Suprapubic skin (tissue), 4 donors: ENCODE data around the gene GNS. TPM values are rescaled to one million over a fixed set of nuclear protein-coding genes. Genes with fewer than 3 reads are reported as not detected.
"Not testable (repeated sequence)": the region's sequence is repeated elsewhere in the genome, so short reads cannot be mapped to it uniquely, and the experiment has no call there.

Source experiments
- DNase-seq, 2 donors: peaks; one replicate each; pipeline ENCODE4 v3.0.0-alpha.2; 2019; ENCODE audit warnings: low spot score in 2 of 2
- H3K27ac ChIP-seq: fragments of 200-600 bp; sonication (generic); one replicate; pipeline ENCODE4 v1.5.1; 2019
- H3K27me3 ChIP-seq: fragments of 200-600 bp; sonication (generic); one replicate; pipeline ENCODE4 v1.5.1; 2019
- H3K36me3 ChIP-seq: fragments of 200-600 bp; sonication (generic); one replicate; pipeline ENCODE4 v1.5.1; 2019
- H3K4me1 ChIP-seq: fragments of 200-600 bp; sonication (generic); one replicate; pipeline ENCODE4 v1.5.1; 2019
- H3K4me3 ChIP-seq: fragments of 200-600 bp; sonication (generic); one replicate; pipeline ENCODE4 v1.5.1; 2019; ENCODE audit warnings: mild to moderate bottlenecking
- H3K9me3 ChIP-seq: fragments of 200-600 bp; sonication (generic); one replicate; pipeline ENCODE4 v1.5.1; 2019
- EP300 ChIP-seq: sonication (generic); formaldehyde crosslinking; IDR thresholded peaks from one replicate; pipeline ENCODE4 v1.6.1; 2017; ENCODE audit warnings: antibody characterized with exemption
- POLR2A ChIP-seq, 2 donors: fragments of 450-650 bp; IDR thresholded peaks; one replicate each; pipeline ENCODE4 v1.6.1; 2017; ENCODE audit warnings: antibody characterized with exemption in 2 of 2, mild to moderate bottlenecking in 2 of 2, moderate library complexity in 2 of 2
- POLR2AphosphoS5 ChIP-seq, 3 donors: sonication (generic); formaldehyde crosslinking; IDR thresholded peaks; one replicate each; pipeline ENCODE4 v1.6.1; 2017; ENCODE audit warnings: antibody characterized with exemption in 3 of 3
- WGBS: methylation state at CpG from one replicate; pipeline ENCODE4 v1.1.5; 2018; 5-methylcytosine and 5-hydroxymethylcytosine counted together
- total RNA-seq, 4 donors: library from RNA; depleted of rRNA; stranded (reverse); fragments of >200 nt; gene quantifications; one replicate each; pipeline ENCODE4 v1.1.0, GENCODE V29; 2016
- TF ChIP-seq, protein P1 (sequence below), 2 donors: fragments of 200-600 bp in 1 of 2; fragments of 450-650 bp in 1 of 2; sonication (generic) in 1 of 2; IDR thresholded peaks; one replicate each; pipeline ENCODE4 v1.5.1; 2016 to 2019; ENCODE audit warnings: antibody characterized with exemption in 2 of 2, mild to moderate bottlenecking in 1 of 2, moderate library complexity in 1 of 2

Gene GNS
- total RNA-seq, 4 donors from 2014 or later = 46.7 to 56.7 (median 49.6) TPM

DNA sequence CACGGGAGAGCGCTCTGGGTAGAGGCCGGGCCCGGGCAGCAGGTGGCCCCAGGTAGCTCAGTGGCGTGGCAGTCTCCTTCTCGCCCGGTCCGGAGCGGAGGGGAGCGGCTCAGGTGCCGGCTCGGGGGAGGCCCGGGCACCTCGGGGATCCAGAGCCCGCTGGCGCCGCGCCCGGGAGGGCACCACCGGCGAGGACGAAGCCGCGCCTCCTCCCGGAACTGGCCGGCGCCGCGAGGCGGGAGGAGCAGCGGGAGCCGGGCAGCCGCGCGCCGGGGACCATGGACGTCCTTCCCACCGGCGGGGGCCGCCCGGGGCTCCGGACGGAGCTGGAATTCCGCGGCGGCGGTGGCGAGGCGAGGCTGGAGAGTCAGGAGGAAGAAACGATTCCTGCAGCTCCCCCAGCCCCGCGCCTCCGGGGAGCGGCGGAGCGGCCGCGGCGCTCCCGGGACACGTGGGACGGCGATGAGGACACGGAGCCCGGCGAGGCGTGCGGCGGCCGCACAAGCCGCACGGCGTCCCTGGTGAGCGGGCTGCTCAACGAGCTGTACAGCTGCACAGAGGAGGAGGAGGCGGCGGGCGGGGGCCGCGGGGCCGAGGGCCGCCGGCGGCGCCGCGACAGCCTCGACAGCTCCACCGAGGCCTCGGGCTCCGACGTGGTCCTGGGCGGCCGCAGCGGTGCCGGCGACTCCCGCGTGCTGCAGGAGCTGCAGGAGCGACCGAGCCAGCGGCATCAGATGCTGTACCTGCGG lies 21.5 kb upstream of the GNS start:
- peak in 1 of 2 donors; percentile 67 for DNase-seq
- 0% methylated on average over 22 of the region's 103 CpGs for WGBS
- H3K27me3 ChIP-seq = peaks cover 29% of the 10 kb centered on the region

DNA sequence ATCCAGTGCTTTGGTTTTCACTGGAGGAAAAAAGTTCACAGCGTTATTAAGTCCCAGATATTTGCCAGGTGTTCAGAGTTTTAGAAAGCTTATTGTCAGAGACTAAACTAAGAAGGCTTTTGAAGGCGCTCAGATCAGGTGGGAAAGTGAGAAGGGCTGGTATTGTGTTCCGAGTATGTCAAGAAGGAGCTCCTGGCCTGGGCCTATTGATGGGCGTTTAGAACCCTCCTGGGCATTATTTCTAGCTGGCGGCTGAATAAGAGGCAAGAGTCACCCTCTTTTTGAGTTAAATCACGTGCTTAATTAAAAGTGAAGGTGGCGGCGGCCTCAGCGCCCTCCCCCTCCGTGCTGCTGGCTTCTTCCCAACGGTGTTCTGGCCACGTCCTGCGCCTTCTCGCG lies 20.9 kb upstream of the GNS start:
- 17% methylated on average over 10 of the region's 15 CpGs for WGBS
- Histone ChIP-seq H3K27me3 (peaks cover 28% of the 10 kb centered on the region), H3K4me1 (peaks cover 22% of the 10 kb centered on the region), H3K9me3 (no peaks in the 10 kb centered on the region), H3K27ac (peak overlapping the region; percentile 60), H3K36me3 (no peaks in the 10 kb centered on the region), H3K4me3 (peak overlapping the region; percentile 60)
- TF ChIP-seq POLR2AphosphoS5 (IDR thresholded peaks at IDR 0.05) (no peak), EP300 (no peak), POLR2A (IDR thresholded peaks at IDR 0.05) (no peak)
- TF ChIP-seq, protein P1, sequence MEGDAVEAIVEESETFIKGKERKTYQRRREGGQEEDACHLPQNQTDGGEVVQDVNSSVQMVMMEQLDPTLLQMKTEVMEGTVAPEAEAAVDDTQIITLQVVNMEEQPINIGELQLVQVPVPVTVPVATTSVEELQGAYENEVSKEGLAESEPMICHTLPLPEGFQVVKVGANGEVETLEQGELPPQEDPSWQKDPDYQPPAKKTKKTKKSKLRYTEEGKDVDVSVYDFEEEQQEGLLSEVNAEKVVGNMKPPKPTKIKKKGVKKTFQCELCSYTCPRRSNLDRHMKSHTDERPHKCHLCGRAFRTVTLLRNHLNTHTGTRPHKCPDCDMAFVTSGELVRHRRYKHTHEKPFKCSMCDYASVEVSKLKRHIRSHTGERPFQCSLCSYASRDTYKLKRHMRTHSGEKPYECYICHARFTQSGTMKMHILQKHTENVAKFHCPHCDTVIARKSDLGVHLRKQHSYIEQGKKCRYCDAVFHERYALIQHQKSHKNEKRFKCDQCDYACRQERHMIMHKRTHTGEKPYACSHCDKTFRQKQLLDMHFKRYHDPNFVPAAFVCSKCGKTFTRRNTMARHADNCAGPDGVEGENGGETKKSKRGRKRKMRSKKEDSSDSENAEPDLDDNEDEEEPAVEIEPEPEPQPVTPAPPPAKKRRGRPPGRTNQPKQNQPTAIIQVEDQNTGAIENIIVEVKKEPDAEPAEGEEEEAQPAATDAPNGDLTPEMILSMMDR (IDR thresholded peaks at IDR 0.05) = no peak
- DNase-seq = no peak

More for the DNA sequence above, 21.5 kb upstream of the GNS start:
- TF ChIP-seq EP300 (no peak), POLR2AphosphoS5 (IDR thresholded peaks at IDR 0.05) (no peak), POLR2A (IDR thresholded peaks at IDR 0.05) (no peak)
- TF ChIP-seq, protein P1 (IDR thresholded peaks at IDR 0.05) = no peak
- Histone ChIP-seq H3K9me3 (no peaks in the 10 kb centered on the region), H3K4me3 (peak overlapping the region; percentile 60), H3K4me1 (peaks cover 22% of the 10 kb centered on the region), H3K36me3 (no peaks in the 10 kb centered on the region), H3K27ac (peak overlapping the region; percentile 60)

DNA sequence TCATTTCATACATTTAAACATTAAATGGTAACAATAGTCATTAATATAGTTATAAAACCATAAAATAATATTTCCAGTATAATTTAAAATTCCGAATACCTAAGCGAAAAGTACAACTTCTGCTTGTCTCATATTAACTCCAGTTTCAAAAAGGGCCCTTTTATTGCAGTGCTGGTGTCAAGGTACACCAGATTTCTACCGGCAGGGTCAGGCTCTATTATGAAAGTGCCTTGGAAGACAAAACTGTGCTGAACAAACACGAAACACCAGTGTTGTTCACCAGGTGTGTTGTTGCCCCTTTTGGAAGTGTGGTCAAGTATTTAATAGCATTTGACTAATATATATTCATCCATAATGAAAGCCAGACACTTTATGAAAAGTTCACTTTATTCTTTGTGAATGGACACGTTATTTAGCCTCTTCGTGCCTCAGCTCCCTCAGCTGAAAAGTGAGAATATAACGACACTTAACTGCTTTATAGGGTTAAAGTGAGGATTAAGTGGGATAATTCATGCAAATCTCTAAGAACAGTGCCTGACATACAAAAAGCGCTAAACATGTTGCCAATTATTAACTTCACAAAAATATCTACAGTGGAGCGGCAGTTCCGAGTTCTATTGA lies 20.3 kb upstream of the GNS start:
- peaks cover 23% of the 10 kb centered on the region for H3K27me3 ChIP-seq
- H3K4me1 ChIP-seq = peaks cover 22% of the 10 kb centered on the region
- TF ChIP-seq EP300 = no peak
- TF ChIP-seq POLR2AphosphoS5 (IDR thresholded peaks at IDR 0.05) = no peak
- TF ChIP-seq, protein P1 (IDR thresholded peaks at IDR 0.05) = no peak
- TF ChIP-seq POLR2A (IDR thresholded peaks at IDR 0.05) = no peak
- WGBS = 84% methylated on average over 10 of the region's 10 CpGs
- no peaks in the 10 kb centered on the region for H3K36me3 ChIP-seq
- no peak overlapping the region for H3K4me3 ChIP-seq
- no peaks in the 10 kb centered on the region for H3K9me3 ChIP-seq
- no peak overlapping the region for H3K27ac ChIP-seq
- DNase-seq = no peak

DNA sequence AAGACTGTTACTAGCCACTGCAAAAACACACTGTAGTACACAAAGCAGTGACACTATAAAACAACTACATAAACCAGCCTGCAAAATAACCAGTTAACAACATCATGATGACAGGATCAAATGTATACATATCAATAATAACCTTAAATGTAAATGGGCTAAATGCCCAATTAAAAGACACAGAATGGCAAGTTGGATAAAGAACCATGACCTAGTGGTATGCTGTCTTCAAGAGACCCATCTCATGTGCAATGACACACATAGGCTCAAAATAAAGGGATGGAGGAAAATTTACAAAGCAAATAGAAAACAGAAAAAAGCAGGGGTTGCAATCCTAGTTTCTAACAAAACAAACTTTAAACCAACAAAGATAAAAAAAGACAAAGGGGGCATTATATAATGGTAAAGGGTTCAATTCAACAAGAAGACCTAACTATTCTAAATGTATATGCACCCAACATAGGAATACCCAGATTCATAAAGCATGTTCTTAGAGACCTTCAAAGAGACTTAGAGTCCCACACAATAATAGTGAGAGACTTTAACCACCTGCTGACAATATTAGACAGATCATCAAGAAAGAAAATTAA lies 16.0 kb upstream of the GNS start:
- H3K27me3 ChIP-seq, H3K9me3 ChIP-seq, H3K27ac ChIP-seq, H3K36me3 ChIP-seq, H3K4me3 ChIP-seq, H3K4me1 ChIP-seq, DNase-seq: not testable (repeated sequence)

DNA sequence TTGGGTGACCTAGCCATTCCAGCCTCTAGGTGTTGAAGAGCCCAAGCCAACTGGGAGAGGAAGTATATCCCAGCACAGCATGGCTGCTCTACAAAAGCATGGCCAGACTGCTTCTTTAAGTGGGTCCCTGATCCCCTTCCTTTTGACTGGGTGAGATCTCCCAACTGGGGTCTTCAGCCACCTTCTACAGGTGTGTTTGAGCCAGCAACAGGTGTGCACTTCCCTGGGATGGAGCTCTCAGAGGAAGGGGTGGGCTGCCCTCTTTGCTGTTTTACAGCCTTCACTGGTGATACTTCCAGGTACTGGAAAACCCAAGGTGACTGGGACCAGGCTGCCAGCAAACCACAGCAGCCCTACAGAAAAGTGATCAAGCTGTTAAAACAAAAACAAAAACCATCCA lies 14.2 kb upstream of the GNS start:
- no peaks in the 10 kb centered on the region for H3K27me3 ChIP-seq
- TF ChIP-seq EP300 (no peak), POLR2AphosphoS5 (IDR thresholded peaks at IDR 0.05) (no peak), POLR2A (IDR thresholded peaks at IDR 0.05) (no peak)
- TF ChIP-seq, protein P1 (IDR thresholded peaks at IDR 0.05) = no peak
- H3K4me1 ChIP-seq = no peaks in the 10 kb centered on the region
- H3K9me3 ChIP-seq = no peaks in the 10 kb centered on the region
- H3K36me3 ChIP-seq = no peaks in the 10 kb centered on the region
- H3K27ac ChIP-seq = no peak overlapping the region
- H3K4me3 ChIP-seq = no peak overlapping the region
- no peak for DNase-seq
